Left cardiac atrium (tissue), 4 donors: ENCODE measurements around the gene TNFAIP8L2. TPM values are rescaled to one million over a fixed set of nuclear protein-coding genes. Genes with fewer than 3 reads are reported as not detected.

ENCODE experiments used
- ATAC-seq, 2 donors: fragments of 200-7000 bp; cut with Tn5 transposase; one replicate each; pipeline ENCODE4 v1.9.1; 2020; ENCODE audit warnings: mild to moderate bottlenecking in 2 of 2, moderate library complexity in 2 of 2
- DNase-seq: peaks from one replicate; pipeline ENCODE4 v3.0.0-alpha.2; 2020
- intact Hi-C, 2 donors: fragments of 100-400 bp; cut with DNase I; formaldehyde crosslinking; loops; one replicate each; pipeline versions ENCODE4 v1.14.1 to v1.15.1; 2022 to 2023
- long read RNA-seq: library from polyadenylated mRNA; unstranded; transcript quantifications from one replicate; pipeline ENCODE4 v2.0.0, GENCODE V29; 2021
- total RNA-seq, 2 donors: library from RNA; stranded (reverse); fragmentation: NEBNext Ultra II Directional; extraction: Animal tissue kit (Norgen Biotek cat#: 25700); gene quantifications; one replicate each; pipeline ENCODE4 v1.2.1, GENCODE V29; 2021
- donor health status: DM: no; HTN: yes; CAD: no.
- donor health status: DM: no; HTN: yes; CAD: no; lungs with severe emphysema.
- donor health status: DM: yes; HTN: yes; CAD: no.
- donor health status: Dilated cardiomyopathy.

Gene TNFAIP8L2
- total RNA-seq: 1 to 10 TPM; 2.1 to 5.3 TPM
- long read RNA-seq, partial matches to known transcripts: 0 of 2 reads
- long read RNA-seq, other reads (novel, unspliced or antisense): 0 of 2 reads

DNA sequence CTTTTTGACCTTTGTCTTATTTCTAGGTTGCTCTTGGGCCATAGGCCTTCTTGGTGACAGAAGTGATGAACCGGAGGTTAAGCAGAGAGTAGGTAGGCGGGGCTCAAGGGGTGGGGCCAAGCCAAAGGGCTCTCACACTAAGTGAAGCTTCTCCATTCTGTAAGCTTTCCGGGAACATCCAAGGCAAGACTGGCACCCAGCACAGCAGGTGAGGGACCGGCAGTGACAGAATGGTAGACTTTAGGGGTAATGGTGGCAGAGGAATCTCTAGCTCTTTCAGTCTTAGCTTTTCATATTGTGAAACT, at the start of gene TNFAIP8L2:
TSS of gene TNFAIP8L2 (plus strand) at position 135 of the 305 bp plus-strand sequence. CDS start 2,049 bp downstream, outside the sequence.
- intact Hi-C loops: loop anchor here (2.0 to 5.0 kb wide), 3 partner anchors 56 to 129 kb away; no protein-coding TSS in a partner anchor
- peak; percentile 58 to 74 for ATAC-seq
- DNase-seq: peak; percentile 64

DNA sequence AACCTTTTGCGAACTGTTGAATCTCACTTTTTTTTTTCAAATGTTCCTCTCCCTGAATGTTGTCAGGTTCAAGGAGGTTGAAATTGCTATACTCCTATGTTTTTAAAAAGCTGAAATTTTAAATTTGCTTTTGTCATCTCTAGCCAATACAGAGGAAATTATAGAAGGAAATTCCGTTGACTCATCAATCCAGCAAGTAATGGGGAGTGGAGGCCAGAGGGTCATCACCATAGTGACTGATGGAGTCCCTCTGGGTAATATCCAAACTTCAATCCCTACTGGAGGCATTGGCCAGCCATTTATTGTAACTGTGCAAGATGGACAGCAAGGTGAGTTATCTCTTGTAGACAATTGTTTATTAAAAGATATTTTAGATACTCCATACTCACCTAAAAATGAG, 49.6 kb upstream of the TNFAIP8L2 start:
- no peak for ATAC-seq
- DNase-seq: no peak
- intact Hi-C loops: no loop called here

DNA sequence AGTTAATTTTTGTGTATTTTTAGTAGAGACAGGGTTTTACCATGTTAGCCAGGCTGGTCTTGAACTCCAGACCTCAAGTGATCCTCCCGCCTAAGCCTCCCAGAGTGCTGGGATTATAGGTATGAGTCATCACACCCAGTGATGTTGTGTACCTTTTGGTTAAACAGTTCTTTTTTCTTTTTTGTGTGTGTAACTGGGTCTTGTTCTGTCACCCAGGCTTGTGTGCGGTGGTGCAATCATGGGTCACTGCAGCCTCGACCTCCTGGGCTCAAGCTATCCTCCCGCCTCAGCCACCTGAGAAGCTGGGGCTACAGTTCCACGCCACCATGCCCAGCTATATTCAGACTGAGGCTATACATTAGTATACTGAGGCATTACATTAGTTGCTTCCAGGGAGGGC, 48.1 kb upstream of the TNFAIP8L2 start:
- ATAC-seq: no peak
- intact Hi-C loops: no loop called here
- DNase-seq: no peak

DNA sequence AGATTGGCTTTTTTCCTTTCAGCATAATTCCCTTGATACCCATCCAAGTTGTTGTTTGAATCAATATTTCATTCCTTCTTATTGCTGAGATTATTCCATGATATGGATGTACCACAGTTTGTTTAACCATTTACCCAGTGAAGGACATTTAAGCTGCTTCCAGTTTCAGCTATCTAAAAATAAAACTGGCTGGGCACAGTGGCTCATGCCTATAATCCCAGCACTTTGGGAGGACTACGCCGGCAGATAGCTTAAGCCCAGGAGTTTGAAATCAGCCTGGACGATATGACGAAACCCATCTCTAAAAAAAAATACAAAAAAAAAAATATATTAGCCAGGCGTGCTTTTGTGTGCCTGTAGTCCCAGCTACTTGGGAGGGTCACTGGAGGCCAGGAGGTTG, 42.6 kb upstream of the TNFAIP8L2 start:
- DNase-seq (no peak), ATAC-seq (no peak)
- intact Hi-C loops: no loop called here

DNA sequence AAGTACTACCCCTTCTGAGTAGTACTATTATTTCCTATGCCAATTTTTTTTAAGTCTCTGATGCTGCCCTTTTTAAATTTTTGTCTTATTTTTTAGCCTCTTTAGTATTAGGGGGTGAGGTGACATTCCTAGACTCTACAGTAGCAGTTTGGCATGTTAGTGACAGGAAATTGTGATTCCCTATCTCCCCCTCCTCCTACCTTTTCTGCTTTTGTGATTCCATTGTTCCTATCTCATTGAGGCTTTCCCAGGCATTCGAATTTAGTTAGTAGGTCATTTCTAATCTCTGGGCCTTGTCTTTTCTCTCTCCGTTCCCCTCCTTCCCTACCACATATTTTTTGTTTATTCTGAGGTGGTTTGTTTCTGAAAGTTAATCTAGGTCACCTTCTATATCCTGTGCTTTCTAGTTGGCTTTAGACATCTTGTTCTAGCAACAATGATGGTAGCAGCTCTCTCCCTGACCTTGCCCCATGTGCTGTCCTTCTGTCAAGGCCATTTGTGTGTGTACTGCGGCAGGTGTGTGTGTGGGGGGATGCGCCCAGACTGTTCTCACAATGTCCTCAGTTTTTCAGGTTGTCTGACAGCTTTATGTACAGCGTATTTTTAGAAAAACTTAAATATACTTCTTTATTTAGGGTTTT, 31.6 kb upstream of the TNFAIP8L2 start:
- no peak for DNase-seq
- intact Hi-C loops: no loop called here
- no peak for ATAC-seq

DNA sequence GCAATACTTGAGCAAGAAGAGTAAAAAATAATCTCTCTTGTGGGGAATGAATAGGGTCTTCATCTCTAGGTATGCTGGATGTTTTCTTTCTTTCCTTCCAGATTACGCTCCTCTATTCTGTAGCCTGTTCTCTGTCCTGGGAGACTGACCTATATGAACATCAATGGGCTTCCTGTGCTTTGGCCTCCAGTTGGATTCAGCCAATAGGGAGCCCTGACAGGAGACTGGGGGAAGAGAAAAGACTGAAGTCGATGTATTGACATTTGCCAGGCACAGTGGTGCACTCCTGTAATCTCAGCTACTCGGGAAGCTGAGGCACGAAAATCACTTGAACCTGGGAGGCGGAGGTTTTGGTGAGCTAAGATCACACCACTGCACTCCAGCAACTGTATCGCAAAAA, 27.6 kb upstream of the TNFAIP8L2 start:
- DNase-seq (no peak), ATAC-seq (no peak)
- intact Hi-C loops: no loop called here

DNA sequence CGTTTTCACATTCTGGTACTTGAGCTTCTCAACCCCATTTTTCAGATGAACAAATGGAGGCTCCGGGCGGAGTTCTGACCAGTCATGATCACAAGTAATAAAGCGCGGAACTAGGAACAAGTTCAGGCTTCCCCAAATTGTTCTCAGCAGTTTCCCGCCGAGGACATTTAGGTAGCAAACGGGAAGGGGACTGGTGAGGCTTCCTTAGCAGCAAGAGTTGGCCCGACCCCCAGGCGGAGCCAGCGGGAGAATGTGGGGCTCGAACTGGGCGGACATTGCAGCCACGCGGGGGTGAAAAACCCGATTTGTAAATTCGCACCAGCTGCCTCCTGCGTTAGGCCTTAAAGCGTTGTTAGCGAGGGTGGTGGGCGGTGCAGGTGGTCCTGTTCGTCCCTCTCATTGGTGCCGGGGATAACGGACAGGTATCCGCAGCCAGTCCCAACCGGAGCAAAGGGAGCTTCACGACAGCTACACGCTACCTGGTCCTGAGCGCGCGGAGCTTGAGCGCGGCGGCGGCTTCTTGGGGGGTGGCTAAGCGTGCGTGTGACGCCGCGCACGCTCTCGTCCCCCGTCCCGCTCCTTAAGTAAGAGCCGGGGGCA, 25.4 kb upstream of the TNFAIP8L2 start:
- ATAC-seq: peak; percentile 94 to 95
- intact Hi-C loops: no loop called here
- DNase-seq: peak; percentile 88

DNA sequence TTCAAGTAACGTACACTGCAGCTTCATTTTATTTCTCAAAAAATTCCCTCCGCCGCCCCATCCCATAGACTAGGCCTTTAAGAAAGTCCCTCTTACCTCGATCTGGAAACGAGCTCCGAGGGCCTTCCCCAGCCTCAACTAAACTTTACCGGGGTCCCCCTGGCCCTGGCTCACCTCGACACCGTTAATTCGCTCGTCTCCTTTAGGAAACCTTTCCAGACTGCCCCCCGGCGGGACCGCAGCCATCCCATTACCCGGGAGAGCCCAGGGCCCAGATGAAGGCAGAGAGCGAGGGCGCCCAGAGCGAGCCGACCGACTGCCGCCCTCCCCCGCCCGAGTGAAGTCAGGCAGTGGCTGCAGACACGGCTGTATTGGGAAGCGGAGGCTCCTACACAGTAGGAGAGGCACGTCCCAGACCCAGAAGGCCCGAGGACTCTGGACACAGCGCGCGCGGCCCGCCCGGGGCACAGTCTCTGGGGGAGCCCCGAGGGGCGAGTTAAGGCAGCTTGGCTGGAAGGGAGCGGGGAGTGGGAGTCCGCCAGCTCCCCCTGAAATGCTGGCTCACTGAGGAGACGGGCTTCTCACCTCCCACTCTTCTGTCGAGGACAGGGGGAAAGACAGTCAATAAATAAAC, 24.6 kb upstream of the TNFAIP8L2 start:
- DNase-seq: peak; percentile 46
- intact Hi-C loops: no loop called here

DNA sequence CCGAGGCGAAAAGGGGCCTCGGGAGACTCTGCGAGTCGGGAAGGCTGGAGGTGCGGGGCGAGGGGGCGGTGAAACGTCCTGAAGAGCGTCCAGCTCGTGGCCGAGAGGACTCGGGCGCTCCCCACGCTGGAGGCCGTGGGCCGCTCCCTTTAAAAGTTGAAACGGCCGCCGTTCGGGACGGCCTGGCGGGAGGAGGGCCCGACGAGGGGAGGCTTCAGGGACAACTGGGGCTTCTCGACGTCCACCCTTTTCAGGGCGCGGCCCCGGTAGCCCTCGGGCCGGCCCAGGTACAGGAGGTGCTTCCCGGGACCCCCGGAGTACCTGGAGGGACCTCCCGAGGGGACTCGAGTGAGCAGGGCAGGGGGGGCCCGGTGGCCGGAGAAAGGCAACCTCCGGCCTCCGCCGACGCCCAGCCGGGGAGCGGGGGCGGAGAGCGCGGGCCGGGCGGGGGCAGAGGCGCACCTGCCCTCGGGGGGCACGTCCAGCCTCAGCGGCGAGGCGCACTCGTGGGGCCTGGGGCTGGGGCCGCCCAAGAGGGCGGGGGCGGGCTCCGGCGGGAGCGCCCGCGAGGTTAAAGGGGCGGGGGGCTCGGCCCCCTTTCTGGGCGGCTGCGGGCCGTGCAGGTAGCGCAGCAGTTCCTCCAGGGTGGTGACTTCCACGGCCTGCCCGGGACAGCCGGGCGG, 24.0 kb upstream of the TNFAIP8L2 start:
- intact Hi-C loops: no loop called here
- no peak for DNase-seq
- ATAC-seq: peak in 1 of 2 donors; percentile 3

More for the DNA sequence above, 24.6 kb upstream of the TNFAIP8L2 start:
- peak; percentile 54 to 65 for ATAC-seq

DNA sequence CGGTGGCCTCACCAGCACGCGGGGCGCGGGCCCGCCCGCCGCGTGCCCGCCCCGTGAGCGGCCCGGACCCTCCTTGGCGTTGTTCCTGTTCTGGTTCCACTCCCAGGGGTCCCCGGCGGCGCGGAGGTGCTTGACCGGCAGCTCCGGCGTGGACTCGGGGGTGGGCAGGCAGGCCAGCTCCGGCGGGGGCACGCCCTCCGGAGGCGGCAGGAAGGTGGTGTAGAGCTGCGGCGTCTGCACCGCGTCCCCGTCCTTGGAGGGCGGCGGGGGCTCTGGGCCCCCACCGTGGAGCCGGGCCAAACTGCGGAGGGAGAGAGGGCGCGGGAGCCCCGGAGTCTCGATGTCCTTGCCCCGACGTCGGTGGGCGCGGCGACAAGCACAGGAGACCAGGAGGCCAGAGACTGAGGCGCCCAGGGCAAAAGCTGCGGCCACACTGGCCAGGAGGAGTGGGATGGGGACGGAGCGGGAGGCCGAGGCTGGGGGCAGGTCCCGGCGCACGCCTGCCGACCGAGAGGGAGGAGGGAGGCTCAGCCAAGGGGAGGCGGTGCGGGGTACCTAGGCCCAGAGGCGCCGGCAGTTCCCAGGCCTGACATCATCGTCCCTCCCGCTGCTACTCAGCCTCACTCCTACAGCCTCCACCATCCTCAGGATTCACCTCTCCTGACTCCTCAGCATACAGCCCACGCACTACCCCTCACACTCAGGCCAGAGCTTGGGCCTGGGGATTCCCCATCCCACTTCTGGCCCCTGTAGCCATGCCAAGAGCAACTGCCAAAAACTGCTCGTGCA, 23.2 kb upstream of the TNFAIP8L2 start:
- no peak for DNase-seq
- ATAC-seq: peak; percentile 14 to 54
- intact Hi-C loops: no loop called here

DNA sequence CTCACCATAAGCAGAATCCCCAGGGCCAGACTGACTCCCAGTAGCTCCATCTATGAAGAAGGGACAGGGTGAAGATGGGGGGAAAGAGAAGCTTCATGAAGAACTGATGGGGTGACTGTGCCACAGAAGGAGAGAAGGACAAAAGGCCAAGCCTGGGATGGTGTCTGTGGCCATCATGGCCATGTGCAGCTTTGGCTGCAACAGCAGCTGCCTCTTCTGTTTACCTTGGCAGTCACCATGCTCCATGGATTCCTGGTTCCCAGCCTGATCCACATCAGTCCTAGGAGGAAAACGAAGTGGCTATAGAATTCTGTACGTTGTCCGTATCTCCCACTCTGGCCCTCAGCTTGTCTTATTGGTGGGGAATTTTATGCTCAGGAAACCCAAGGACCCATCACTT, 22.1 kb upstream of the TNFAIP8L2 start:
- ATAC-seq (no peak), DNase-seq (no peak)
- intact Hi-C loops: no loop called here

DNA sequence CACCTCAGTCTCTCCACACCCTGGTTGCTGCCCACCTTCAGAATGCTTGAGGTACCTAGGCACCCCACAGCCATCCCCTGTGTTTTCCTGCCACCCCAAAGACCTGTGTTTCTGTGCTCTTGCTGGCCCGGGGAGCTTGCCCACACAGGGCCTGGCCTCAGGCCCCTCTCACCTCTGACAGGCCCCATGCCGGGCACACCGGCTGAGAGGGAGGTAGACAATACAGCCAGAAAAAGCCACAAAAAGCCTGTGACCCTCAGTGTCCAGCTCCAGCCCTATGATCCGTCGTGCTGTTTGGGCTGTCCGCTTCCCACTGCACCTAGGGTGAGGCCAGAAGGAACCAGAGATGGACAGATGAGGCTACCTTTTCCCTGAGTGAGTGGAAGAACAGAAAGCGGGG, 21.5 kb upstream of the TNFAIP8L2 start:
- intact Hi-C loops: no loop called here
- DNase-seq: no peak
- ATAC-seq: no peak

DNA sequence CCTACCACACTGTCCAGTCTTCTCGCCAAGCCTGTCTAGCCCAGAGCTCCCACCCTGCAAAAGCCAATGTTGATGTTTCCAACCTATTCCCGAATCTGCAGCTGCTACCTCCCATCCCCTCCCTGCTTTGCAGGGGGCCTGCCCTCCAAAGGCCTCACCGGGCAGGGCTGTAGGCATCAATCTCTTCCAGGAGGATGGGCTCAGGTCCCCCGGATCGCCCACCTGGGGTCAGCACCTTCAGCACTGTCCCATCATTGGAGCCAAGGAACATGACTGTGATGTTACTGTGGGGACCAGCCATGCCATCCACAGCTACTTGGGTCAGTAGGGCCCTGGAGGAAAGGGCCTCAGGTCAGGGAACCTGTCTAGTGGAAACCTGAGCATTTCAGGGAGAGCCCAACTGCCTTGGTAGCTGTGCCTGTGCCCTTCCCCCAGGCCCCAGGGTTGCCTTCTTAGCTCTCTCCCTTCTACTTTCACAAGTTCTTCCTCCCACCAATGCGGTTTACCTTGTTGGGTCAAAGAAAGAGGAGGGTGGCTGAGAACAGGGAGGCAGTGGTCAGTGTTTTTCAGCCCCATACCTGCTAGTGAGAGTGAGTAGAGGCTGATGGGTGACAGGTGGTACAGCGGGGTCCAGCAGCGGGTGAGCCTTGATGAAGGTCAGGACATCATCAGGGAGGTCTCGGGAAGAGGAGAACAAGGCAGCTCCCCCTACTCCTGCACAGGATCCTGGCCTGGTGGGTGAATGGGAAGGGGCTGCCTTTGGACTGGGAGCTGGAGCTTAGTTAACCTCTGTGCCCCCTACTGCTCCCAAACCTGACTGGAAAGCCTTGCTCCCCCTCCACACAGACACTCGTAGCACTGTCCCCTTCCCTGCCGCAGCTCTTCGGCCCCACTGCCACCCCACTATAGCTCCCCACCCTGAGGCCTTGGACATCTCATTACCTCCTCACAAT, 20.7 kb upstream of the TNFAIP8L2 start:
- no peak for DNase-seq
- intact Hi-C loops: no loop called here
- no peak for ATAC-seq

DNA sequence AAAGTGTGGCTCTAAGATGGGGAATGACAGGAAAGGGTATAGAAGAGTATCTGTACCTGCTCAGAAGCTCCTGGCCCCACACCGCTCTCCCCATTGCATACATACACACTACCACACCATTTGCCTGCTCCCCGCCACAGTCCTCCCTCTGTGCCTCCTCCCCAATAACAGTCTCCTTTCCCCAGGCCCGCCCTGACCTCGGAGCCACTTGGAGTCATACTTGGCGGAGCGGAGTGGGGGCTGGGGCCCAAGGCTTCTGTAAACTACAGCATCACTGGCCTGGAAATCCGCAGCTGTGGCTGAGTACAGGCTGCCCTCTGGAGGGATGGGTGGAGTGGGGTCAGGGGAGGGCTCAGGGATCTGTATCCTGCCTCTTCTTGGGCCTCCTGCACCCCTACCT, 18.7 kb upstream of the TNFAIP8L2 start:
- intact Hi-C loops: no loop called here

DNA sequence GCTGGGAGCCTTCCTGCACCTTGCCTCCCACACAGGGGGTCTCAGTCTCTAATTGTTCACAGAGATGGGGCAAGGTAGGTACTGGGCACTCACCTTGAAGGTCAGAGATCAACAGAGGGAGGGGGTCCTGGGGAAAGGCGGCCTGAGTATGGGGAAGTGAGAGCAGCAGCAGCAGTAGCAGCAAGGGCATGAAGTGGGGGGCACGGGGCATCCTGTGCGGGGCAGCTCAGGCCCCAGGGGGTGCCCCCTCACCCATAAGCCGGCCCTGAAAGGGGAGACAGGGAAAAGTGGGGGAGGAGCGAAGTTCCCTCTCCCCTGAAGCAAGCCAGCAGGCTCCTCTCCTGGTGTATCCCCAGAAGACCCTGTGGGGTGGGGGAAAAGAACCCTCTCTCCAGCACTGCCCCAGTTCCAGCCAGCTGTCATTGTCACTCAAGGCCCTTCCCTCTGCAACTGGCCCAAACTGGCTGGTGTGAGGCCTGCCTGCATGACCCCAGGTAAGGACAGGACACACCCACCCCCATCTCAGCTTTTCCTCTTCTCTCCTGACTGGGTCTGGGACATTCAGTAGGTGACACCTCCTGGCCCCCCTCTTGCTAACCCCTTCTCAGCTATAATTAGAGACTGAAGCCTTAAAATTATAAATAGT, 13.9 kb upstream of the TNFAIP8L2 start:
- no peak for DNase-seq
- intact Hi-C loops: no loop called here
- peak; percentile 2 to 7 for ATAC-seq

More for the DNA sequence above, 18.7 kb upstream of the TNFAIP8L2 start:
- ATAC-seq (no peak), DNase-seq (no peak)

DNA sequence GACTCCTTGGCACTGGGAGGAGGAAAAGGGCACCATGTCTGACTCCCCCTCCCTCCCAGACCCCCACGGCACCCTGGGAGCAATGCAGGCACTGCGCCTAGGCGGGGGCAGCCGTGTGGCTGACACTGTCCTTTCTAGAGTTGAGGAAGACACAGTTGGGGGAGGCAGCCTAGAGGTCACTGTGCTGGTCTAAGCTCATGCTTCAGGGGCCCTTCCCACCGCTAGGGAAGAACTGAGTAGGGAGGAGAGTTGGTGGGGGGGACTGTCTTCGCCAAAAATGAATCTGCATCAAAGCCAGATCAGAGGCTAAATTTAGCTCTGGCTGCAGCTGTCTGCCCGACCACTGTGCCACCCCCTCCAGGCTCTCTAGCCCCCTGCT, 13.4 kb upstream of the TNFAIP8L2 start:
- DNase-seq (no peak), ATAC-seq (peak in 1 of 2 donors; percentile 2)
- intact Hi-C loops: no loop called here

DNA sequence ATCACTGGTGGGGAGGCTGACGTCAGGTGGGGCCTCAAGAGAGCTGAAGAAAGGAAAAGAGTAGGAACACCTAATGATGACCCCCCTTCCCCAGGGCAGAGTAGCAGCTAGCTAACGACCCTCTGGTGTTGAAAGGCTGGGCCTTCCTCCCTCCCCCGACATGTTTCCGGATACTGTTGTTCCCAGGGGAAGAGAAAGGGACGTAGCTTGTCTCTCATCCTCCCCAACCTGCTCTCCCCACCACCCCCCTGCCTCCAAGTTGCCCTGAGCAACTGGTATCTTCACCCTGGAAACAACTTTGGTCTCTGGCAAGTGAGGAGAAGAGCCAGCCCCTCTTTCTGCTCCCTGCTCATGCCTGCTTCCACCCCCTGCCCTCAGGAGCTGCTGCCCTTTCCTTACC, 12.5 kb upstream of the TNFAIP8L2 start:
- intact Hi-C loops: no loop called here
- no peak for ATAC-seq
- no peak for DNase-seq
